Astrocyte (in vitro differentiated cells and primary cell): ENCODE data around the gene FARS2.

Experiments used
- CTCF ChIP-seq: IDR thresholded peaks from 2 replicates; pipeline ENCODE4 v1.5.1; 2011; ENCODE audit warnings: low read depth, mild to moderate bottlenecking, inconsistent platforms, low read length, moderate library complexity; ENCODE audit not compliant: insufficient read depth
- EZH2 ChIP-seq: IDR thresholded peaks from 2 replicates; pipeline ENCODE4 v1.6.1; 2012; ENCODE audit warnings: mild to moderate bottlenecking, low read length, inconsistent platforms; ENCODE audit not compliant: insufficient read depth

DNA sequence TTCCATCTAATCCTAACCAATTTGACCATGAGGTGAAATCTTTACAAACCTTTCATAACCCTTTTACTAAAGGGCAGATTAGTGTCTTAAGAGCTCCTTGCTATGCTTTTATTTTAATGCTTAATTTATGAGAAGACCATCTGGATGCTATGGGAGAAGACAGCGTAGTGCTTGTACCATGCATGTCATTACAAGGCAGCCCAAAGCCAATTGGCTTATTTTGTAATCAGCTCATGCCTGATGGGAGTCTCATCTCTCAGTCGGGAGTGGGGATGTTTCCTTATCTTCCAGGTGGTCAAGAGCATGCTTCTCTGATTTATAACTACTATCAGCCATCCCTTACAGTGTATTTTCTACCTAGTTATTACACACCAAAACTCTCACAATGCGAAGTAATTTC, 304.7 kb downstream of the FARS2 start:
- no peak for TF ChIP-seq CTCF
- TF ChIP-seq EZH2, result no peak
